Nephron (organoid): Measurements from ENCODE around the gene HMSD.
"Not testable (repeated sequence)": the region's sequence is repeated elsewhere in the genome, so short reads cannot be mapped to it uniquely, and the experiment has no call there.

ENCODE experiments used
- H3K27ac Mint-ChIP-seq, 3 experiments: 2 replicates each; pipeline ENCODE4 v1.8.0; 2020; ENCODE audit warnings: mixed read lengths in 3 of 3, mild to moderate bottlenecking in 2 of 3, moderate library complexity in 1 of 3
- H3K27me3 Mint-ChIP-seq: 2 replicates; pipeline ENCODE4 v1.8.0; 2021; ENCODE audit warnings: low read depth, mild to moderate bottlenecking, moderate library complexity, mixed read lengths
- H3K36me3 Mint-ChIP-seq: 2 replicates; pipeline ENCODE4 v1.8.0; 2020; ENCODE audit warnings: low read depth, mixed read lengths
- H3K4me1 Mint-ChIP-seq: 2 replicates; pipeline ENCODE4 v1.8.0; 2020; ENCODE audit warnings: mixed read lengths
- H3K4me3 Mint-ChIP-seq, 3 experiments: 2 replicates each; pipeline ENCODE4 v1.8.0; 2020; ENCODE audit warnings: mild to moderate bottlenecking in 3 of 3, mixed read lengths in 3 of 3, moderate library complexity in 2 of 3
- H3K9me3 Mint-ChIP-seq: 2 replicates; pipeline ENCODE4 v1.8.0; 2020; ENCODE audit warnings: mixed read lengths
- TF ChIP-seq, protein P1 (sequence below), 3 experiments: fragments of 200-600 bp; sonication (generic); IDR thresholded peaks; one replicate each; pipeline ENCODE4 v1.5.0; 2021; ENCODE audit warnings: antibody characterized with exemption in 3 of 3; ENCODE audit not compliant: unreplicated experiment in 3 of 3

Gene HMSD

DNA sequence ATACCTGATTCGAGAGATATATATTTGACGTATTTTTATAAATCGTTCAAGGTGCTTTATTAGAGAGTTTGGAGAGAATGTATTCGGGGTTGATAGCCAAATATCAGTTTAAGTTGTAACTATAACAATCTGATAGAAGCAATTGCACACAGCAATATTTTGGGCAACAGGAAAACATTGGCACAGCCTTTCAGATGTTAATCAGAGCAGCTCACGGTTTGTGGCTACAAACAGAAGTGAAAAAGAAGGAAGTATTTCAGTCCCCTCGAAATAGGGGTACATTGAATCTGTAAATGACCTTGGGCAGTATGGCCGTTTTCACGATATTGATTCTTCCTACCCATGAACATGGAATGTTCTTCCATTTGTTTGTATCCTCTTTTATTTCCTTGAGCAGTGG lies 20.8 kb upstream of the HMSD start:
- H3K4me3 Mint-ChIP-seq: no peak overlapping the region
- no peaks in the 10 kb centered on the region for H3K4me1 Mint-ChIP-seq
- H3K9me3 Mint-ChIP-seq: no peaks in the 10 kb centered on the region
- H3K27ac Mint-ChIP-seq: no peak overlapping the region
- no peaks in the 10 kb centered on the region for H3K36me3 Mint-ChIP-seq
- TF ChIP-seq, protein P1, sequence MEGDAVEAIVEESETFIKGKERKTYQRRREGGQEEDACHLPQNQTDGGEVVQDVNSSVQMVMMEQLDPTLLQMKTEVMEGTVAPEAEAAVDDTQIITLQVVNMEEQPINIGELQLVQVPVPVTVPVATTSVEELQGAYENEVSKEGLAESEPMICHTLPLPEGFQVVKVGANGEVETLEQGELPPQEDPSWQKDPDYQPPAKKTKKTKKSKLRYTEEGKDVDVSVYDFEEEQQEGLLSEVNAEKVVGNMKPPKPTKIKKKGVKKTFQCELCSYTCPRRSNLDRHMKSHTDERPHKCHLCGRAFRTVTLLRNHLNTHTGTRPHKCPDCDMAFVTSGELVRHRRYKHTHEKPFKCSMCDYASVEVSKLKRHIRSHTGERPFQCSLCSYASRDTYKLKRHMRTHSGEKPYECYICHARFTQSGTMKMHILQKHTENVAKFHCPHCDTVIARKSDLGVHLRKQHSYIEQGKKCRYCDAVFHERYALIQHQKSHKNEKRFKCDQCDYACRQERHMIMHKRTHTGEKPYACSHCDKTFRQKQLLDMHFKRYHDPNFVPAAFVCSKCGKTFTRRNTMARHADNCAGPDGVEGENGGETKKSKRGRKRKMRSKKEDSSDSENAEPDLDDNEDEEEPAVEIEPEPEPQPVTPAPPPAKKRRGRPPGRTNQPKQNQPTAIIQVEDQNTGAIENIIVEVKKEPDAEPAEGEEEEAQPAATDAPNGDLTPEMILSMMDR (IDR thresholded peaks at IDR 0.05; ENCODE audit: unreplicated experiment in 3 of 3): no peak
- no peaks in the 10 kb centered on the region for H3K27me3 Mint-ChIP-seq

DNA sequence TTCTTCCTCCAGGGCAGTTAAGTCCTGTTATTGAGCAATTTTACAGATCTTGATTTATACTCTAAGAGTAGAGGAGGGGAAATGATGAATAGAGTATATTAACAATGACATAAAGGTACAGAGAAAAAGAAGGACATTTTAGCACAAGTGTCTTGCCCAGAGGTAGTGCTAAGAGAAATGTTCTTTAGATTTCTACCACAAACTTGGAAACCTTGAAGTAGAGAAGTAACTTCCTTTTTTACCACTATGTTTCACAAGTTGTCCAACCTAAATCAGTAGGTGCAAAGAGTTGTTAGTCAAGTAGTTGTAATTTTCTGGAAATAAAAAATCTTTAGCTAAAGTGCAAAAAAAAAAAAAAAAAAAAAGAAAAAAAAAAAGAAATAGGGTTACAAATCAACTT lies 19.7 kb upstream of the HMSD start:
- not testable (repeated sequence) for H3K27ac Mint-ChIP-seq, H3K9me3 Mint-ChIP-seq, H3K4me1 Mint-ChIP-seq, H3K36me3 Mint-ChIP-seq, H3K4me3 Mint-ChIP-seq, H3K27me3 Mint-ChIP-seq

DNA sequence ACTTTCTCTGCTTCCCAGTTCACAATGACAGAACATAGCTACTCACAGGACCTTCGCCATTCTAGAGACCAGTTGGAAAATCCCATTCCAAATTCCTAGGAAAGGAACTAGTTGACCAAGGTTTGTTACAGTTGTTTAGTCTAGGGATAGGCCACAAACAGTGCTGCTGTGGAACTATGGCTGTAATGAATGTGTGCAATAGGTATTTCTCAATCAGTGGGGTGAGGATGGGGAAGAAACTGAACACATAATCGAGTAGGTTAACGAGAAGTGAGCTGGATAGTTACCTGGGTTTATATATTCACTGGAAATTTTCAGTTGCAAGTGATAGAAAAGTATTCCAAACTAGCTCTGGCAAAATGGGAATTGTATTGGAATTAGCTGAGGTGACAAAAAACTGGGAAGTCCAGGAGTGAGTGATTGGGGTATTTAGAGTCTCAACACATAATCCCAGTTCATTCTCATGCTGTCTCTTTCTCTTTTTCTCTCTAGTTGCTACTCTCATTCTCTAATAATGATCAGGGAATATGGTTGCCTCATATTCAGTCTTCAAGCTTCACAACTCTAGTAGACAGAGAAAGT lies 18.2 kb upstream of the HMSD start:
- Mint-ChIP-seq H3K9me3 (no peaks in the 10 kb centered on the region), H3K4me3 (no peak overlapping the region), H3K27ac (no peak overlapping the region), H3K27me3 (no peaks in the 10 kb centered on the region), H3K4me1 (no peaks in the 10 kb centered on the region), H3K36me3 (no peaks in the 10 kb centered on the region)
- TF ChIP-seq, protein P1 (IDR thresholded peaks at IDR 0.05; ENCODE audit: unreplicated experiment in 3 of 3): no peak

DNA sequence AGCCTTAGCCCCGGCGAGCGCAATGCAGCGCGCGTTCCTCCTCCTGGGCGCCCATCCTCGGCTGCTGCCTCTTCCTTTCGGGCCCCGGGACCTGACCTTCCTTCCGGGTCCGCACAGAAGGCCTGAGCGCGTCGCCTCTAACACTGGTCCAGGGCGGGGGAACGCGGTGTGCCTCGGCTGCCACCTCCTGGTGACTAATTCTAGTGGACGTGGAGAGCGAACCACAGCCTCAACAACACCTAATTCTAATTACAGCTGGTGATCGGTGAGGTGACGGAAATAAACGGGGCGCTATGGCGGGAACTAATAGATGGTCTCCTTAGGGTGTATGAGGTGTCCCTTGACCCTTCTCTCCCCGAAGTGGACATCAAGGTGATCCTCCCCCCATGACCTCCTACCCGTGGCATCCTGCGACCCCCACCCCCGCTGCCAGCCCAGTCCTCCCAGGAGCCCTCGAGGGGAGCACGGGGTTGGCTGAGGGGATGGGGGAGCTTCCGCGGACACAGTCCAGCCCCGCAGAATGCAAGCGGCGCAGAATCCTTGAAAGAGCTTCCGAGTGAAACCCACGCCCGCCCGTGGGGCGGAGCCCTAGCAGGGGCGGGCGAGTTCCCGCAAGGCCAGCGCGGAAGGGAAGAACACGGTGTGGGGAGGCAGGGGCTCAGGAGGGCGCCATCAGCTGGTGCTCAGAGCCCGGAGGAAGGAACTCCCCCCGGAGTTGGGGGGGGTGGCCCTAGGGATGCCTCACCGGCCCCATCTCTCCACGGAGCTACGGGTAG lies 12.8 kb upstream of the HMSD start:
- H3K4me1 Mint-ChIP-seq: no peaks in the 10 kb centered on the region
- H3K36me3 Mint-ChIP-seq: no peaks in the 10 kb centered on the region
- H3K27ac Mint-ChIP-seq: no peak overlapping the region
- no peaks in the 10 kb centered on the region for H3K9me3 Mint-ChIP-seq
- peak overlapping the region; percentile 83 to 86 (median 85) for H3K4me3 Mint-ChIP-seq
- TF ChIP-seq, protein P1 (IDR thresholded peaks at IDR 0.05; ENCODE audit: unreplicated experiment in 3 of 3): peak; percentile 66 to 69 (median 66)
- H3K27me3 Mint-ChIP-seq: peaks cover 4% of the 10 kb centered on the region

DNA sequence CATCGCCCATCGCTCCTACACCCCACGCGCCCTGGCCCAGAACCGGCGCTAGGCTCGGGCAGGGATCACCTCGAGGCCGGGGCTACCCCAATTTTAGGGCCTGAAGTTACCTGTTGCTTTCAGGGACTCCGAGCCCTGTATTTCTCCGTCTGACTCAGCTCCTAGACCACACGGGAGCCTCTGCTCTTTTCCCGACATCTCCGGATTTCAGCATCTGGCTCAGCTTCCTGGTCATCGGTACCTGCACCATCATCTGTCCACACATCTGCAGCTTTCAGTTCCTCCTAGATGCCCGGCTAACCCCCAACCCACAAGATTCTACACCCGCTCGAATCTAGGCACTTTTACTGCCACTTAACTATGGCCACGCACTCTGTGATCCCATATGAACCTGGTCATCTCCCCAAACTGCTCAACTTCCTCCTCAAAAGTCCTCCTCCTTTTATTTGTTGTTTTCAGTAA lies 12.1 kb upstream of the HMSD start:
- peaks cover 4% of the 10 kb centered on the region for H3K27me3 Mint-ChIP-seq

DNA sequence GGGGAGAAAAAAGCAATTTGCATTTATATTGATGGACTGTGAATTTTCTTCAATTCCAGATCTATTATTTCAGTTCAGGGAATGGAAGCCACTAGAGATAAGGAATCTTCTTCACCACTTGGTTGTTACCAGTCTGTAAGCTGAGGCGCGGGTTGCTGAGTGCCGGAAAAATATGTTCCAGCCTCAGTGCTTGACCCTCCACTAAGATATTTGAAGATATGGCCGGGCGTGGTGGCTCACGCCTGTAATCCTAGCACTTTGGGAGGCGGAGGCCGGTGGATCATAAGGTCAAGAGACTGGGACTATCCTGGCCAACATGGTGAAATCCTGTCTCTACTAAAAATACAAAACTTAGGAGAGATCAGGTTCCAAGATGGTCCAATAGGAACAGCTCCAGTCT lies 9.1 kb upstream of the HMSD start:
- H3K4me1 Mint-ChIP-seq: no peaks in the 10 kb centered on the region
- TF ChIP-seq, protein P1 (IDR thresholded peaks at IDR 0.05; ENCODE audit: unreplicated experiment in 3 of 3): no peak
- H3K27ac Mint-ChIP-seq: no peak overlapping the region
- no peak overlapping the region for H3K4me3 Mint-ChIP-seq
- H3K9me3 Mint-ChIP-seq: peaks cover 10% of the 10 kb centered on the region
- no peaks in the 10 kb centered on the region for H3K36me3 Mint-ChIP-seq
- H3K27me3 Mint-ChIP-seq: peaks cover 13% of the 10 kb centered on the region

More for the DNA sequence above, 12.1 kb upstream of the HMSD start:
- no peaks in the 10 kb centered on the region for H3K4me1 Mint-ChIP-seq
- peaks cover 5% of the 10 kb centered on the region for H3K9me3 Mint-ChIP-seq
- H3K4me3 Mint-ChIP-seq: no peak overlapping the region
- H3K36me3 Mint-ChIP-seq: no peaks in the 10 kb centered on the region
- no peak overlapping the region for H3K27ac Mint-ChIP-seq
- TF ChIP-seq, protein P1 (IDR thresholded peaks at IDR 0.05; ENCODE audit: unreplicated experiment in 3 of 3): no peak

DNA sequence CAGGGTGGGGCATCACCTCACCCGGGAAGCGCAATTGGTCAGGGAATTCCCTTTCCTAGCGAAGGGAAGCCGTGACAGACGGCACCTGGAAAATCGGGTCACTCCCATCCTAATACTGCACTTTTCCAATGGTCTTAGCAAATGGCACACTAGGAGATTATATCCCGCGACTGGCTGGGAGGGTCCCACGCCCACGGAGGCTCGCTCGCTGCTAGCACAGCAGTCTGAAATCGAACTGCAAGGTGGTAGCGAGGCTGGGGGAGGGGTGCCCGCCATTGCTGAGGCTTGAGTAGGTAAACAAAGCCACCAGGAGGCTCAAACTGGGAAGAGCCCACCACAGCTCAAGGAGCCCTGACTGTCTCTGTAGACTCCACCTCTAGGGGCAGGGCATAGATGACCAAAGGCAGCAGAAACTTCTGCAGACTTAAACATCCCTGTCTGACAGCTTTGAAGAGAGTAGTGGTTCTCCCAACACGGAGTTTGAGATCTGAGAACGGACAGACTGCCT lies 8.5 kb upstream of the HMSD start:
- not testable (repeated sequence) for H3K4me3 Mint-ChIP-seq, H3K4me1 Mint-ChIP-seq, H3K36me3 Mint-ChIP-seq, H3K27ac Mint-ChIP-seq
- Mint-ChIP-seq H3K27me3 (peaks cover 13% of the 10 kb centered on the region), H3K9me3 (peaks cover 10% of the 10 kb centered on the region)
